ENCODE results near the gene RNASEH1. TPM values are rescaled to one million over a fixed set of nuclear protein-coding genes. Genes with fewer than 3 reads are reported as not detected.

The RNASEH1 gene
- total and polyA plus RNA-seq, 2 of the 4 experiments (the other 2 are of a cell fraction) = 23.5 to 23.7 TPM

GRCh38 chr2:3572620-3573019, 14.5 kb upstream of the RNASEH1 start:
- Histone ChIP-seq H2AFZ (replicated peaks; ENCODE audit: low read length, poor library complexity) (no peak overlapping the region), H3K14ac (replicated peaks; ENCODE audit: low read depth, low read length) (no peak overlapping the region), H3K18ac (ENCODE audit: low read depth, low read length) (no peak overlapping the region), H4K20me1 (ENCODE audit: insufficient read depth, low read length) (peaks cover 23% of the 10 kb centered on the region), H4K91ac (ENCODE audit: insufficient read depth, low read depth, low read length) (no peak overlapping the region), H3K4me2 (ENCODE audit: low read depth, low read length) (no peak overlapping the region), H3K36me3 (ENCODE audit: control insufficient read depth, insufficient read depth, low read length) (peaks cover 10% of the 10 kb centered on the region), H3K4me3 (ENCODE audit: insufficient read depth, low read depth, low read length) (no peak overlapping the region), H3K4me1 (ENCODE audit: control insufficient read depth, insufficient read depth, low read length) (peaks cover 2% of the 10 kb centered on the region; the same call in 1 of the 2 replicates), H3K27me3 (ENCODE audit: control insufficient read depth, insufficient read depth, low read length) (no peaks in the 10 kb centered on the region), H3K9me3 (ENCODE audit: control insufficient read depth, insufficient read depth, low read length) (no peaks in the 10 kb centered on the region), H3K23ac (ENCODE audit: low read depth, low read length) (no peak overlapping the region), H3K9me1 (ENCODE audit: insufficient read depth, low read length) (0 out of 2 replicates have a peak, but pooled peaks cover 3% of the 10 kb centered on the region), H4K8ac (ENCODE audit: low read depth in 2 of 2, low read length in 2 of 2) (peak overlapping the region in 1 of 2 experiments; percentile 35; a peak in 1 of 4 replicates), H4K5ac (ENCODE audit: low read depth, low read length) (no peak overlapping the region), H2AK9ac (replicated peaks; ENCODE audit: low read depth, low read length, poor library complexity) (no peak overlapping the region), H3K79me1 (ENCODE audit: low read depth in 1 of 2, low read length in 2 of 2) (peaks cover 0 to 5% of the 10 kb centered on the region in 2 experiments; a peak in 1 of 4 replicates), H3K9ac (ENCODE audit: low read depth, low read length) (no peak overlapping the region), H3K4ac (ENCODE audit: low read depth, low read length) (no peak overlapping the region), H2BK120ac (ENCODE audit: low read depth, low read length) (no peak overlapping the region), H3K27ac (ENCODE audit: insufficient read depth, low read length) (no peak overlapping the region), H2BK5ac (ENCODE audit: low read depth, low read length, poor library complexity, severe bottlenecking) (no peak overlapping the region), H2BK20ac (ENCODE audit: low read depth, low read length) (no peak overlapping the region), H3K56ac (ENCODE audit: extremely low read depth, insufficient read depth, low read length) (no peak overlapping the region; the same call in 1 of the 2 replicates), H2BK15ac (ENCODE audit: low read depth, low read length) (no peak overlapping the region), H2AK5ac (ENCODE audit: low read depth, low read length) (no peak overlapping the region)
- DNase-seq (no peak), ATAC-seq (ENCODE audit: low read depth) (no peak)
- TF ChIP-seq RCOR1 (IDR thresholded peaks at IDR 0.05; ENCODE audit: insufficient replicate concordance, low read length) (no peak), CTCF (conservative IDR thresholded peaks at IDR 0.05; ENCODE audit: low read depth, low read length) (no peak)
- ChIA-PET CTCF (interaction anchor here (0.9 kb wide), 1 partner anchor 14 kb away, joined by 3 read pairs; no protein-coding TSS in a partner anchor), POLR2A (ENCODE audit: unreplicated experiment) (no interaction called here)
- intact Hi-C loops (cut with micrococcal nuclease) (no loop called here), dilution Hi-C loops (cut with HindIII; ENCODE audit: low sequenced_read_pairs, unreplicated experiment) (no loop called here), in situ Hi-C loops (cut with MboI; ENCODE audit: low sequenced_read_pairs) (no loop called here)
- WGBS, 2 experiments (ENCODE audit: extremely low coverage in 2 of 2, insufficient read length in 1 of 2) = no CpG with 5 or more reads among the region's 2 CpGs
- no TSS peak for BruUV-seq (replicated peaks)
